IMR-90 (cell line): Measurements from ENCODE around the gene SRPK3. TPM values are rescaled to one million over a fixed set of nuclear protein-coding genes. Genes with fewer than 3 reads are reported as not detected.
A peak's percentile ranks its signal among the peaks of the same experiment; 100 is the strongest.

Source experiments
- ATAC-seq: fragments of 200-7000 bp; cut with Tn5 transposase; 2 replicates; pipeline ENCODE4 v1.9.1; 2020; ENCODE audit warnings: low read depth, mild to moderate bottlenecking, moderate library complexity
- BruUV-seq: library from RNA; stranded (reverse); fragments of 400-500 nt; replicated peaks from 2 replicates; lab custom pipeline; 2021; lab: Mats Ljungman, UMichigan
- CTCF ChIA-PET: fragments of 300-600 bp; formaldehyde crosslinking; extraction: SDS; loops from one replicate; lab custom pipeline; 2021; ENCODE audit warnings: antibody characterized with exemption; lab: Yijun Ruan, JAX
- POLR2A ChIA-PET: fragments of 300-600 bp; sonication (Branson Sonifier 250); formaldehyde crosslinking; loops from one replicate; lab custom pipeline; 2022; ENCODE audit warnings: antibody characterized with exemption; ENCODE audit not compliant: unreplicated experiment; lab: Charles Lee
- DNase-seq: peaks from one replicate; pipeline ENCODE4 v3.0.0; 2013
- H2AFZ ChIP-seq: replicated peaks from 2 replicates; pipeline ENCODE3; 2013; ENCODE audit warnings: low read length, mild to moderate bottlenecking; ENCODE audit not compliant: poor library complexity
- H2AK5ac ChIP-seq: 2 replicates; pipeline ENCODE4 v1.6.1; 2013; ENCODE audit warnings: low read depth, low read length, inconsistent platforms
- H2AK9ac ChIP-seq: replicated peaks from 2 replicates; pipeline ENCODE3; 2013; ENCODE audit warnings: mild to moderate bottlenecking, low read depth, low read length, moderate library complexity; ENCODE audit not compliant: poor library complexity
- H2BK120ac ChIP-seq: 2 replicates; pipeline ENCODE4 v1.6.1; 2013; ENCODE audit warnings: low read depth, low read length, inconsistent platforms
- H2BK15ac ChIP-seq: 3 replicates; pipeline ENCODE4 v1.6.1; 2013; ENCODE audit warnings: low read depth, low read length, inconsistent platforms
- H2BK20ac ChIP-seq: 2 replicates; pipeline ENCODE4 v1.6.1; 2013; ENCODE audit warnings: low read depth, mild to moderate bottlenecking, inconsistent platforms, low read length, moderate library complexity
- H2BK5ac ChIP-seq: 2 replicates; pipeline ENCODE4 v1.6.1; 2013; ENCODE audit warnings: mild to moderate bottlenecking, low read depth, low read length, inconsistent platforms; ENCODE audit not compliant: poor library complexity, severe bottlenecking
- H3K14ac ChIP-seq: replicated peaks from 2 replicates; pipeline ENCODE4 v1.6.1; 2013; ENCODE audit warnings: low read depth, low read length, inconsistent platforms
- H3K18ac ChIP-seq: 2 replicates; pipeline ENCODE4 v1.6.1; 2013; ENCODE audit warnings: low read depth, low read length, control low read depth
- H3K23ac ChIP-seq: 2 replicates; pipeline ENCODE4 v1.6.1; 2013; ENCODE audit warnings: low read depth, low read length, inconsistent platforms
- H3K27ac ChIP-seq: 2 replicates; pipeline ENCODE4 v1.5.1; 2013; ENCODE audit warnings: mild to moderate bottlenecking, control low read depth, low read length; ENCODE audit not compliant: insufficient read depth
- H3K27me3 ChIP-seq: 2 replicates; pipeline ENCODE4 v1.6.1; 2013; ENCODE audit warnings: low read length; ENCODE audit not compliant: control insufficient read depth, insufficient read depth
- H3K36me3 ChIP-seq: 2 replicates; pipeline ENCODE4 v1.6.1; 2013; ENCODE audit warnings: low read length, mixed read lengths; ENCODE audit not compliant: control insufficient read depth, insufficient read depth
- H3K4ac ChIP-seq: 2 replicates; pipeline ENCODE4 v1.6.1; 2013; ENCODE audit warnings: low read depth, low read length, inconsistent platforms
- H3K4me1 ChIP-seq: 2 replicates; pipeline ENCODE4 v1.6.1; 2013; ENCODE audit warnings: low read length, mixed read lengths; ENCODE audit not compliant: control insufficient read depth, insufficient read depth
- H3K4me2 ChIP-seq: 2 replicates; pipeline ENCODE4 v1.6.1; 2013; ENCODE audit warnings: low read depth, mild to moderate bottlenecking, control low read depth, low read length, moderate library complexity
- H3K4me3 ChIP-seq: 2 replicates; pipeline ENCODE4 v1.5.1; 2013; ENCODE audit warnings: low read depth, mild to moderate bottlenecking, control low read depth, low read length, moderate library complexity; ENCODE audit not compliant: insufficient read depth
- H3K56ac ChIP-seq: 2 replicates; pipeline ENCODE4 v1.6.1; 2013; ENCODE audit warnings: low read length, inconsistent platforms; ENCODE audit not compliant: insufficient read depth; ENCODE audit errors: extremely low read depth
- H3K79me1 ChIP-seq, 2 experiments: 2 replicates each; pipeline ENCODE4 v1.6.1; 2013; ENCODE audit warnings: low read length in 2 of 2, inconsistent platforms in 1 of 2, low read depth in 1 of 2
- H3K9ac ChIP-seq: 2 replicates; pipeline ENCODE4 v1.6.1; 2013; ENCODE audit warnings: low read depth, low read length, control low read depth
- H3K9me1 ChIP-seq: 2 replicates; pipeline ENCODE4 v1.6.1; 2013; ENCODE audit warnings: low read length, inconsistent platforms; ENCODE audit not compliant: insufficient read depth
- H3K9me3 ChIP-seq: 2 replicates; pipeline ENCODE4 v1.6.1; 2013; ENCODE audit warnings: low read length; ENCODE audit not compliant: control insufficient read depth, insufficient read depth
- H4K20me1 ChIP-seq: 2 replicates; pipeline ENCODE4 v1.6.1; 2013; ENCODE audit warnings: low read length, inconsistent platforms; ENCODE audit not compliant: insufficient read depth
- H4K5ac ChIP-seq: 2 replicates; pipeline ENCODE4 v1.6.1; 2013; ENCODE audit warnings: mild to moderate bottlenecking, low read depth, low read length, control low read depth
- H4K8ac ChIP-seq, 2 experiments: 2 replicates each; pipeline ENCODE4 v1.6.1; 2013; ENCODE audit warnings: low read depth in 2 of 2, low read length in 2 of 2, control low read depth in 1 of 2, inconsistent platforms in 1 of 2
- H4K91ac ChIP-seq: 2 replicates; pipeline ENCODE4 v1.6.1; 2013; ENCODE audit warnings: low read depth, low read length, inconsistent platforms; ENCODE audit not compliant: insufficient read depth
- BHLHE40 ChIP-seq: fragments of 150-350 bp; IDR thresholded peaks from 2 replicates; pipeline ENCODE4 v1.6.1; 2016; ENCODE audit warnings: mild to moderate bottlenecking, low read depth, low read length
- CHD1 ChIP-seq: IDR thresholded peaks from 2 replicates; pipeline ENCODE4 v1.6.1; 2012; ENCODE audit warnings: low read depth, low read length, improper control_type of control experiment
- MAFK ChIP-seq: IDR thresholded peaks from 2 replicates; pipeline ENCODE4 v1.6.1; 2012; ENCODE audit warnings: low read depth, low read length, improper control_type of control experiment
- NFE2L2 ChIP-seq: fragments of 150-350 bp; IDR thresholded peaks from 2 replicates; pipeline ENCODE4 v1.6.1; 2016; ENCODE audit warnings: low read depth, mild to moderate bottlenecking, low read length
- POLR2A ChIP-seq: IDR thresholded peaks from 2 replicates; pipeline ENCODE4 v1.6.1; 2012; ENCODE audit warnings: mild to moderate bottlenecking, low read depth, low read length
- RAD21 ChIP-seq: IDR thresholded peaks from 2 replicates; pipeline ENCODE4 v1.6.1; 2012; ENCODE audit warnings: low read length, improper control_type of control experiment
- RFX5 ChIP-seq: IDR thresholded peaks from 2 replicates; pipeline ENCODE4 v1.8.0; 2012; ENCODE audit warnings: low read depth, mild to moderate bottlenecking, low read length, moderate library complexity
- WGBS, 2 experiments: methylation state at CpG; one replicate each; pipeline versions ENCODE4 v1.1.5 to v1.1.7; 2013; ENCODE audit warnings: missing lambda C conversion rate in 2 of 2; ENCODE audit not compliant: insufficient read length in 1 of 2; ENCODE audit errors: extremely low coverage in 2 of 2; 5-methylcytosine and 5-hydroxymethylcytosine counted together
- dilution Hi-C: fragments of 300-500 bp; cut with HindIII; formaldehyde crosslinking; loops from one replicate; pipeline ENCODE4 v1.14.3; 2018; ENCODE audit warnings: low sequenced_read_pairs; ENCODE audit not compliant: unreplicated experiment
- in situ Hi-C: fragments of 300-500 bp; cut with MboI; formaldehyde crosslinking; loops from 3 replicates; pipeline ENCODE4 v1.14.3; 2019; ENCODE audit warnings: low sequenced_read_pairs, inconsistent platforms, mixed read lengths
- intact Hi-C: fragments of 100-400 bp; cut with micrococcal nuclease; formaldehyde crosslinking; loops from 2 replicates; pipeline ENCODE4 v1.10.0; 2022
- polyA plus RNA-seq, 3 experiments: library from polyadenylated mRNA; depleted of rRNA; stranded (reverse); fragments of >200 nt; gene quantifications; 2 replicates each; pipeline ENCODE4 v1.2.3, GENCODE V29; 2012; ENCODE audit warnings: low replicate concordance in 1 of 3
- total RNA-seq: library from RNA; depleted of rRNA; stranded (reverse); fragments of >200 nt; gene quantifications from 2 replicates; pipeline ENCODE4 v1.2.3, GENCODE V29; 2012
- TF ChIP-seq, protein P1 (sequence below): fragments of 150-350 bp; IDR thresholded peaks from 2 replicates; pipeline ENCODE4 v1.6.1; 2016; ENCODE audit warnings: low read depth, mild to moderate bottlenecking, low read length, moderate library complexity, borderline replicate concordance

Gene SRPK3
- total and polyA plus RNA-seq, 2 of the 4 experiments (the other 2 are of a cell fraction): 0.36 to 0.70 TPM

DNA sequence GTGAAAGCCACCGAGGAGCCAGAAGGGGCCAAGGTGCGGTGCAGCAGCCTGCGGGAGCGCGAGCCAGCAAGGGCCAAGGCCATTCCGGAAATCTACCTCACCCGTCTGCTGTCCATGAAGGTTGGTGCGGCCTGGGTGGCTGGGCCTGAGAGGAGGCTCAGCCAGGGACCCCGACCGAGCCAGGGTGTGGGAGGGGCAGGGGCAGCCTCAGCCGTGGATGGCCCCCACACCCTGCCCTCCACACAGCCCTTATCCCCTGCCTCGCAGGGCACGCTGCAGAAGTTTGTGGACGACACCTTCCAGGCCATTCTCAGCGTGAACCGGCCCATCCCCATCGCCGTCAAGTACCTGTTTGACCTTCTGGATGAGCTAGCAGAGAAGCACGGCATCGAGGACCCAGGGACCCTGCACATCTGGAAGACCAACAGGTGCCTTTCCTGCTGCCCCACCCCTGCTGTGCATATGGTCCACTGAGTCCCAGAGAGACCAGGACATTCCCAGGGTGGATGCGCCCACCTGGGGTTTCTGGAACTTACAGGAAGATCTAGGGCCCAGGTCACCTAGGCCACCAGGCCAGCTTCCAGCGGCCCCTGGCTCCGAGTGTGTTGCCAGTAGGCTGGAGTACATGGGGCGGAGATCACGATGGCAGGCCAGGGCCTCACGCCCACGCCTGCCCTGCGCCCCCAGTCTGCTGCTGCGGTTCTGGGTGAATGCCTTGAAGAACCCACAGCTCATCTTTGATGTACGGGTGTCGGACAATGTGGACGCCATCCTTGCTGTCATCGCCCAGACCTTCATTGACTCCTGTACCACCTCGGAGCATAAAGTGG, 3.4 kb upstream of the SRPK3 start:
- Histone ChIP-seq H4K8ac (no peak overlapping the region), H3K56ac (no peak overlapping the region), H3K27ac (no peak overlapping the region), H3K9me1 (no peaks in the 10 kb centered on the region), H3K9me3 (no peaks in the 10 kb centered on the region; the same call in 1 of the 2 replicates), H2BK15ac (no peak overlapping the region), H4K20me1 (no peaks in the 10 kb centered on the region), H3K4me2 (no peak overlapping the region), H4K5ac (no peak overlapping the region), H2AK9ac (peak overlapping the region; percentile 55), H2AFZ (no peak overlapping the region), H3K18ac (no peak overlapping the region), H2BK20ac (no peak overlapping the region), H3K4me1 (no peaks in the 10 kb centered on the region), H2BK5ac (no peak overlapping the region), H3K4me3 (no peak overlapping the region), H3K79me1 (no peaks in the 10 kb centered on the region), H3K4ac (no peak overlapping the region), H4K91ac (no peak overlapping the region), H2BK120ac (no peak overlapping the region), H3K27me3 (no peaks in the 10 kb centered on the region), H3K14ac (no peak overlapping the region), H2AK5ac (no peak overlapping the region), H3K23ac (no peak overlapping the region), H3K9ac (no peak overlapping the region), H3K36me3 (peaks cover 4% of the 10 kb centered on the region; the same call in 1 of the 2 replicates)
- DNase-seq (no peak), ATAC-seq (no peak)
- WGBS, 2 experiments: 85% methylated on average over 20 of the region's 34 CpGs; no CpG with 5 or more reads in 1 of the 2 experiments
- dilution Hi-C loops: no loop called here
- TF ChIP-seq, protein P1, sequence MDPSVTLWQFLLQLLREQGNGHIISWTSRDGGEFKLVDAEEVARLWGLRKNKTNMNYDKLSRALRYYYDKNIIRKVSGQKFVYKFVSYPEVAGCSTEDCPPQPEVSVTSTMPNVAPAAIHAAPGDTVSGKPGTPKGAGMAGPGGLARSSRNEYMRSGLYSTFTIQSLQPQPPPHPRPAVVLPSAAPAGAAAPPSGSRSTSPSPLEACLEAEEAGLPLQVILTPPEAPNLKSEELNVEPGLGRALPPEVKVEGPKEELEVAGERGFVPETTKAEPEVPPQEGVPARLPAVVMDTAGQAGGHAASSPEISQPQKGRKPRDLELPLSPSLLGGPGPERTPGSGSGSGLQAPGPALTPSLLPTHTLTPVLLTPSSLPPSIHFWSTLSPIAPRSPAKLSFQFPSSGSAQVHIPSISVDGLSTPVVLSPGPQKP: no peak
- TF ChIP-seq MAFK (no peak), RFX5 (no peak), RAD21 (no peak), POLR2A (no peak), CHD1 (no peak), BHLHE40 (no peak), NFE2L2 (no peak)
- ChIA-PET POLR2A (no interaction called here), CTCF (interaction anchor here (0.6 kb wide), 1 partner anchor 169 kb away, joined by 4 read pairs; no protein-coding TSS in a partner anchor)
- in situ Hi-C loops: no loop called here
- intact Hi-C loops: no loop called here
- BruUV-seq: no TSS peak
